ENCODE measurements around the gene LIN7B.

LIN7B gene

GRCh38 chr19:49113762-49114629, at the start of gene LIN7B:
Gene LIN7B, plus strand, starts transcription at chr19:49114370. Its CDS starts 35 bp downstream, at chr19:49114405.
- no peak for FAIRE-seq

DNA sequence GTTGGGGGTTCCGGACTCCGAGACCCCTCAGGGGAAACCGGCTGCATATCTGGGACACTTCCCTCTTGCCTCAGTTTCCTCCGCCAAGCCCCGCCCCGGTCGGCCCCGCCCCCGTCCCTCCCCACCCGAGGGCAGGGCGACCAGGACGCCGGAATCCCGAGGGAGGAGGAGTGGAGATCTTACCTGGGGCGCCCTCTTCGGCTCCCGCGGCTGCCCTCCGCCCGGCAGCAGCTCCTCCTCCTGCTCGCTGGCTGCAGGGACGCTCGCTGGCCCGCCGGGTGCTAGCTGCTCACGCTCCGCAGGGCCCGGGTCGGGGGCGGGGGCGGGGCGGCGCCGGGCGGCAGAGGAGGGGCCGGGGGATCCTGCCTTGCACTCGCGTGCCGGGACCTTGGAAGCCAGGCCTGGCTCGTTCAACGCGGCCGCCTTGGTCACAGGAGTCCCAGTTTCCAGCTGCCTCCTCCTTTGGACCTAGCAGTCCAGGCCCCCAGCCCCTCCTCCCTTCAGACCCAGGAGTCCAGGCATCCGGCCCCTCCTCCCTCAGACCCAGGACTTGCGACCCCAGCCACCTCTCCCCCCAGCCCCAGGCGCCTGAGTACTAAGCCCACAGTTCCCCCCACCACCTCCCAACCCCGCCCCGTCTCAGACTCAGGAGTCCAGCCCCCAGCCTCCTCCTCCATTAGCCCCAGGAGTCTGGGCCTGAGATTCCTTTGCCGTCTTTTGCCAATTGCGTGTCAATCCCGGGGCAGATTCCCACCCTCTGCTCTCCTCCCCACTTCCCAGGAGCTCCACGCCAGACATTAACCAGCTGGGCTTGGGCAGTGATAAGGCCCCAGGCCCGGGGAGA, 49.2 kb upstream of the LIN7B start, which contains the start of gene NTF4:
Gene NTF4 (minus strand): TSS at position 51 of the 844 bp plus-strand sequence. CDS start 2,821 bp downstream, outside the sequence.
- no peak for FAIRE-seq

- peak; percentile 70 for FAIRE-seq
These were observed 48.2 kb upstream of the LIN7B start for GRCh38 chr19:49065905-49066512.

DNA sequence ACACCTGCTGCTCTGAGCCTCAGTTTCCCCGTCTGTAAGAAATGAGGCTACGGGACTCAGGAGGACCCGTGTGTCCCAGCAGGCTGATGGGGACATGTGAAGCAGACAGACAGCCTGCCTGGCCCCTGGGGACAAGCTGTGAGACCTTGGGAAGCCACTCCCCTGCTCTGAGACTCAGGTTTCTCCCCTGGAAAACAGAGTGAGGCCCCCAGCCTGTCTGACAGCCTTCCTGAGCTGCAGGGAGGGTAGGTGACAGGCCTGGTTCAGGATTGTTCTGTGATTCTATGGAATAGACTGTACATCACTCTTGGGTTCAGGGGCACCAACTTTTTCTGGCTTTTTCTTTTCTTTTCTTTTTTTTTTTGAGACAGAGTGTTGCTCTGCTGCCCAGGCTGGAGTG, 46.6 kb upstream of the LIN7B start:
- no peak for FAIRE-seq

GRCh38 chr19:49069026-49069425, 45.1 kb upstream of the LIN7B start:
- FAIRE-seq = no peak

- FAIRE-seq = no peak
These were observed 43.8 kb upstream of the LIN7B start for GRCh38 chr19:49070416-49070815.

GRCh38 chr19:49071860-49072547, 42.2 kb upstream of the LIN7B start:
- FAIRE-seq = no peak

GRCh38 chr19:49073514-49074378, 40.4 kb upstream of the LIN7B start:
- no peak for FAIRE-seq

- FAIRE-seq = peak; percentile 57
These were observed 39.3 kb upstream of the LIN7B start for GRCh38 chr19:49074869-49075268.

DNA sequence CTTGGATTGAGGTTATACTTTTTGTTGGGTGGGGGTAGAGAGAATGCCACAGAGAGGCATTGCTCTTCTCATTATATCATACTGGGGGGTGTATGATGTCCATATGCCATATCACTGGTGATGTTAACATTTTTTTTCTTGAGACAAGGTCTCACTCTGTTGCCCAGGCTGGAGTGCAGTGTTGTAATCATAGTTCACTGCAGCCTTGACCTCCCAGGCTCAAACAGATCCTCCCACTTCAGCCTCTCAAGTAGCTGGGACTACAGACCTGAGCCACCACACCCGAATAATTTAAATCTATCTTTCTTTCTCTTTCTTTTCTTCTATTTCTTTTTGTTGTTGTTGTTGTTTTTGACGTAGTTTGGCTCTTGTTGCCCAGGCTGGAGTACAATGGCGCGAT, 33.8 kb upstream of the LIN7B start:
- FAIRE-seq = no peak

DNA sequence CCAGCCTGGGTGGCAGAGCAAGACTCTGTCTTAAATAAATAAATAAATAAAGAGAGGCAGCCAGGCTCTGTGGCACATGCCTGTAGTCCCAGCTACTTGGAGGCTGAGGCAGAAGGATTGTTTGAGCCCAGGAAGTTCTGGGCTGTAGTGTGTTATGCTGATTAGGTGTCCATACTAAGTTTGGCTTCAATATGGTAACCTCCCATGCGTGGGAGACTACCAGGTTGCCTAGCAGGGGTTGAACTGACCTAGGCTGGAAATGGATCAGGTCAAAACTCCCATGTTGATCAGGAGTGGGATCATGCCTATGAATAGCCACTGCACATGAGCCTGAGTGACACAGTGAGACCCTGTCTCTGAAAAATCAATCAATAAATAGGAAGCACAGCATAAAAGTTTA, 32.9 kb upstream of the LIN7B start:
- FAIRE-seq = no peak

DNA sequence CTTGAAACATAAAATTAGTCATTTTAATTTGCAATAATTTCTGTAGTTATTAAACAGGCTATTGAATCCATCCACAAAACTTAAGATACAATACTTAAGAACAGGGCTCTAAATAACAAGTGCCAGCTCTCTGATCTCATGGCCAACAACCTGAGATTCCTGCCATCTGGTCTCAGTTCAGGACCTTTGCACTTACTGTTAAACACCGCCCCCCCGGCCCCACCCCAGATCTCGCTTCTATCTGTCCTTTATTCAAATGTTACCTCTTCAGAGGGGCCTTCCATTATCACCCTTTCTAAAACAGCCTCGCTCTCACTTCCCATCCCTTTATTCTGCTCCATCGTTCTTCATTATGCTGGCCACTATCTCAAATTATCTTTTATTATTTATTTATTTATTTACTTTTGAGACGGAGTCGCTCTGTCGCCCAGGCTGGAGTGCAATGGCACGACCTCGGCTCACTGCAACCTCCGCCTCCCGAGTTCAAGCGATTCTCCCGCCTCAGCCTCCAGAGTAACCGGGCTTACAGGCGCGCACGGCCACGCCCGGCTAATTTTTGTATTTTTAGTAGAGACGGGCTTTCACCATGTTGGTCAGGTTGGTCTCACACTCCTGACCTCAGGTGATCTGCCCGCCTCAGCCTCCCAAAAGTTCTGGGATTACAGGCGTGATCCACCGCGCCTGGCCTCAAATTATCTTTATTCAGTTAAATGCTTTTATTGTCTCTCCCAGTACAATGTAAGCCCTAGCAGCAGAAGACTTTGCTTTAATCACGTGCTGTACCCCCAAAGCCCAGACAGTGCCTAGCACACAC, 29.8 kb upstream of the LIN7B start:
- FAIRE-seq = no peak

GRCh38 chr19:49085020-49085867, 28.9 kb upstream of the LIN7B start, which contains the start of gene SNRNP70:
Gene SNRNP70, plus strand, starts transcription at chr19:49085451. Its CDS starts 964 bp downstream, at chr19:49086415.
- peak; percentile 96 for FAIRE-seq

DNA sequence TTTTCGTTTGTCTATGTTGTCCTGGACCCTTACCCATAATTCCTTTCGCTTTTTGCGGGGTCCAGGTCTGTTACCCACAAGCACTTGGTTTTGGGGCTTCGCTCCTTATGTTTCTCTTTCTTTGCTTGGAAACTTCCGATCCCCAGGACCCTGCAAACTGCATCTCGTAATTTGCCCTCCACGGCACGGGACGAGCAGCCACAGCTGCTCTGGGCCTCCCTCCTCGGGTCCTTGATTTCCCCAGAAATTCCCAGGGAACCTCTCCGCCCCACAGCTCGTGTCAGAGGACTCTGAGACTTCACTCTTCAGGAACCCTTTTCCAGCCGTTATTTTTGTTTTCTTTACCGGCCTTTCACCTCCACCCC, 28.3 kb upstream of the LIN7B start:
- no peak for FAIRE-seq

DNA sequence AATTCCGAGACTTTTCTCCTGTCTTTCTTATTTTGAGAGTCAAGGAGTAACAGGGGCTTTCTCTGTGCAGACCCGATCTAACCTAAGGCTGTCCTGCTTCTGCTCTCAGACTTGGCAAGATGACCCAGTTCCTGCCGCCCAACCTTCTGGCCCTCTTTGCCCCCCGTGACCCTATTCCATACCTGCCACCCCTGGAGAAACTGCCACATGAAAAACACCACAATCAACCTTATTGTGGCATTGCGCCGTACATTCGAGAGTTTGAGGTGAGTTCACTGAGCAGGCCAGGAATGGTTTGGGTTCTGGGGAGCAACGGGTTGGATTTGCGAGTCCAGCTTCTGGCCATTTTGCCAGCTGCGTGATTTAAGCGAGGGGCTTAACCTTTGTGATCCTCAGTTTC, 27.9 kb upstream of the LIN7B start:
- no peak for FAIRE-seq

- FAIRE-seq = no peak
These were observed 22.7 kb upstream of the LIN7B start for GRCh38 chr19:49091391-49092038.

GRCh38 chr19:49092686-49093085, 21.5 kb upstream of the LIN7B start:
- FAIRE-seq = no peak

- FAIRE-seq = no peak
These were observed 19.4 kb upstream of the LIN7B start for GRCh38 chr19:49094505-49095482.
